Erythroblast (primary cell): ENCODE results near the gene SLC1A7.

ENCODE experiments used
- GATA1 ChIP-seq: IDR thresholded peaks from 2 replicates; pipeline ENCODE4 v1.6.1; 2011; ENCODE audit warnings: low read depth, mild to moderate bottlenecking, control low read depth, low read length, moderate library complexity
- POLR2A ChIP-seq: IDR thresholded peaks from 2 replicates; pipeline ENCODE4 v1.6.1; 2011; ENCODE audit warnings: mild to moderate bottlenecking, low read length

DNA sequence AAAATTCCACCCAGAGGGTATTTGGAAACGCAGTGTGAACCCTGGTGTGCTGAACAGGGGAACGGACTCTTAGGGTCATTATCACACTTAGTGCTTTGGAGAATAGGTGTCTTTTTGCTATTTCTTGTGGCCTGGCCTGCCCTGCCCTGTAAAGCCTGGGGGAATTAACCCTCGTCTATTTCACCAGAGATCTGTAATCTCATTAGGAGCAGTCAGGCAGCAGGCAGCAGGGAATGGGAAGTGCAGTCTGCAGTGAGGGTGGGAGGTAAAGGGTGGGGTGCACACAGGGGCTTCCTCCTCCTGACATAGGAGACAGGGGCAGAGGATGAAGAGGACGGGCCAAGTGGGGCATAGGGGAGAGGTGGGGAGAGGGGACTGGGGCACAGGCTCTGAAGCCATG, 1.1 kb upstream of the SLC1A7 start:
- TF ChIP-seq POLR2A (no peak), GATA1 (no peak)
